HG03378 (cell line): ENCODE results near the gene ME1.
"Not testable (repeated sequence)": the region's sequence is repeated elsewhere in the genome, so short reads cannot be mapped to it uniquely, and the experiment has no call there.

Experiments
- ATAC-seq: cut with Tn5 transposase; IDR thresholded peaks from one replicate; pipeline ENCODE4 v1.9.1; 2021; ENCODE audit warnings: mild to moderate bottlenecking, moderate library complexity; ENCODE audit not compliant: unreplicated experiment

The ME1 gene

GRCh38 chr6:83192871-83193746 is 237.7 kb downstream of the ME1 start, which contains the start of the genes PGM3 and RWDD2A:
TSS of gene PGM3 (minus strand) at chr6:83193265. CDS start at chr6:83191012, 2,253 bp downstream.
TSS of gene RWDD2A (plus strand) at chr6:83193357. CDS start at chr6:83194452, 1,095 bp downstream.
- ATAC-seq: peak; percentile 91

GRCh38 chr6:83192456-83192855 is 238.4 kb downstream of the ME1 start:
- no peak for ATAC-seq

- ATAC-seq: not testable (repeated sequence)
Measured at GRCh38 chr6:83191974-83192373, 238.9 kb downstream of the ME1 start.

- no peak for ATAC-seq
Measured at GRCh38 chr6:83190626-83191025, 240.2 kb downstream of the ME1 start.

GRCh38 chr6:83188501-83188900 is 242.3 kb downstream of the ME1 start:
- ATAC-seq: no peak

GRCh38 chr6:83185096-83185495 is 245.8 kb downstream of the ME1 start:
- ATAC-seq: no peak

GRCh38 chr6:83183082-83183828 is 247.6 kb downstream of the ME1 start:
- ATAC-seq: no peak

GRCh38 chr6:83182114-83182513 is 248.7 kb downstream of the ME1 start:
- no peak for ATAC-seq

GRCh38 chr6:83180426-83180950 is 250.4 kb downstream of the ME1 start:
- ATAC-seq: no peak

GRCh38 chr6:83176246-83176645 is 254.6 kb downstream of the ME1 start:
- ATAC-seq: no peak

- ATAC-seq: no peak
Measured at GRCh38 chr6:83169511-83169910, 261.3 kb downstream of the ME1 start.

GRCh38 chr6:83169106-83169505 is 261.7 kb downstream of the ME1 start:
- no peak for ATAC-seq

- no peak for ATAC-seq
Measured at GRCh38 chr6:83168556-83168955, 262.3 kb downstream of the ME1 start.

- ATAC-seq: no peak
Measured at GRCh38 chr6:83167726-83168278, 263.0 kb downstream of the ME1 start.
